Fibroblast of skin of left quadriceps (primary cell): ENCODE data around the gene CFAP69.
"Not testable (repeated sequence)": the region's sequence is repeated elsewhere in the genome, so short reads cannot be mapped to it uniquely, and the experiment has no call there.

Source experiments
- DNase-seq, 2 experiments: peaks; one replicate each; pipeline ENCODE4 v3.0.0-alpha.2; 2013; ENCODE audit warnings: low read depth in 2 of 2

The CFAP69 gene

DNA sequence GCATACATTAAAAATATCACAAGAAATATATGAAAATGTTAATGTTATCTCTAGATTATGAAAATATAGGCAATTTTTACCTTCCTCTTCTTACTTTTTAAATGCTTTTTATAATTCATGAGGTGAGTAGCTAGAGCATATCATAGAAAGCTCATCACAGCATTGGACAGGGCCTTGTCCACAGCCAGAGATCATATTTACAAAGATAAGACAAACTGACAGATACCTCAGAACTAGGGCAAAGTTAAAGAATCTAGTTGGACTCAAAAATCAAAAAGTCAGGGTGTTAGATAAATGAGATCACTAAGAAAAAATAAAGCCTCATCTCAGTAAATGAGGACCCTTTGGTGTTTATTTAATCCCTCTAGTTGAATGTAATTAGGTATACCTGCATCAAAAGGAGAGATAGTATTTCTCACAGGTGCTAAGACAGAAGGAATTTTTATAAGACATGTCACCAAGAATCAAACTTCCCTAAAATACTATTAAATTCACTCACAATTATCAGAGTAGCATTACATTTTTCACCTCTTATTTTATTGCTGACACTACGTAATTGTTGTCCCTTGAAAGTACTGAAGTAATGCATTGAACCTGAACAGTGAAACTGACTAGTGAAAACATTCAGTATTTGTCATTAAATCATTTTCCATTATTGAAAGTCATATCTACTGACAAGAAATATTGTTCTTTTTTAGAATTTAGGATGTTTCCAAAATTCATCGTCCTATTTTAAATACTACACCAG lies 25.6 kb downstream of the CFAP69 start:
- DNase-seq = no peak

DNA sequence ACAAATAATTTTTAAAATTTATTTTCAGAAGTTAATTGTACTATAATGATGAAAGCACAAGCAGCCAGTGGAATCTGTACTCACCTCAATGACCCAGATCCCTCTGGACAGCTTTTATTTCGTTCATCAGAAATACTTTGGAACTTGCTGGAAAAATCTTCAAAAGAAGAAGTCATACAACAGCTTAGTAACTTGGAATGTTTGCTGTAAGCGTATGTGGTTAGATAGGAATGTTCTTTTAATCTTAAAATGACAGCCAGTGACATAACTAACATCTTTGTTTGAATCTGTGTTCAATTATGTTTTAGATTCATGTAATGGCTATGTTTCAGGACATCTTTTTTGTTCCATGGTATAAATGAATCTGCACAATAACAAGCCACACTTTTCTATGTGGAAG lies 26.8 kb downstream of the CFAP69 start:
- peak; percentile 78 to 79 for DNase-seq

- DNase-seq = no peak
Observed at GRCh38 chr7:90272242-90272641, 27.3 kb downstream of the CFAP69 start.

DNA sequence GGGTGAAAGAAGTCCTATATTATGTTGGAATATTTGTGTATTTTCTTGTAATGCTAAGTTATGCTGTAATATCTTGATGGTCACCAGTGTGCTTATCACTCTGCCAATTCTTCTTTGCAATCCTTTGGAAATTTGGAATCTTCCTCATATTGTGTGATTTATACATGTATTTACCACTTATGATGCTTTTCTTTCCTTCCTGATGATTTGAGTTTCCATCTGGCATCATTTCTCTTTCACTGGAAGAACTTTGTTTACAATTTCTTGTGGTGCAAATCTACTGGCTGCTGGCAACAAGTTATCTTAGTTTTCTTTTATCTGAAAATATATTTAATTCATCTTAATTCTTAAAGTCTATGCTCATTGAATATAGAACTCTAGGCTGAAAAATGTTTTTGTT lies 29.2 kb downstream of the CFAP69 start:
- no peak for DNase-seq

- DNase-seq = no peak
Observed at GRCh38 chr7:90276033-90276728, 31.2 kb downstream of the CFAP69 start.

GRCh38 chr7:90288154-90288553 lies 43.2 kb downstream of the CFAP69 start:
- no peak for DNase-seq

DNA sequence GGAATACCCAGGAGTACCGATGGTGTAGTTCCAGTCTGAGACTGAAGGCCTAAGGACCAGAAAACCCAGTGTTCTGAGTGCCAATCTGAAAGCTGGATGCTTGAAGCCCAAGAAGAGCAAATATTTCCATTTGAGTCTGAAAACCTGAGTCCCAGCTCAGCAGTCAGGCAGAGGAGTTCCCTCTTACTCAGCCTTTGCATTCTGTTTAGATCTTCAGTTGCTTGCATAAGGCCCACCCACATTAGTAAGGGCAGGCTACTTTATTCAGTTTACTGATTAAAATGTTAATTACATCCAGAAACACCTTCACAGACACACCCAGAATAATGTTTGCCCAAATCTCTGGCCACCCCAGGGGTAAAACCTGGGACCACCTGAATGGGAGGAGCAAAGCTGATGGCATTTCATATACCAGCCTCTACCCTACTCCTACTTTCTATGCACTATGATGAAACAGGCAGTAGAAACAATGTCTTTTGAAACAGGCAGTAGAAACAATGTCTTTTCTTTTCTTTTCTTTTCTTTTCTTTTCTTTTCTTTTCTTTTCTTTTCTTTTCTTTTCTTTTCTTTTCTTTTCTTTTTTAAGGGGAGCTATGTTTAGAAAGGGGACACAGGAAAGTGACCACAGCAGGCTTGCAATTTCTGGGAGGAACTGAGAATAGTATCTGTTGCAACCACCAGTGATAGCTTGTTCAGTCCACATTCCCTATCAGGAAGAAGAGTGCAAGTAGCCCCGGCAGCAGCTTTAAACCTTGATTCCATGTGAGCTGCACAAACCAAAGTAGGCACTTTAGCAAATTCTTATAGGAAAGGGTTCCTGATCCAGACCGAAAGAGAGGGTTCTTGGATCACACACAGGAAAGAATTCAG lies 45.5 kb downstream of the CFAP69 start:
- no peak for DNase-seq

DNA sequence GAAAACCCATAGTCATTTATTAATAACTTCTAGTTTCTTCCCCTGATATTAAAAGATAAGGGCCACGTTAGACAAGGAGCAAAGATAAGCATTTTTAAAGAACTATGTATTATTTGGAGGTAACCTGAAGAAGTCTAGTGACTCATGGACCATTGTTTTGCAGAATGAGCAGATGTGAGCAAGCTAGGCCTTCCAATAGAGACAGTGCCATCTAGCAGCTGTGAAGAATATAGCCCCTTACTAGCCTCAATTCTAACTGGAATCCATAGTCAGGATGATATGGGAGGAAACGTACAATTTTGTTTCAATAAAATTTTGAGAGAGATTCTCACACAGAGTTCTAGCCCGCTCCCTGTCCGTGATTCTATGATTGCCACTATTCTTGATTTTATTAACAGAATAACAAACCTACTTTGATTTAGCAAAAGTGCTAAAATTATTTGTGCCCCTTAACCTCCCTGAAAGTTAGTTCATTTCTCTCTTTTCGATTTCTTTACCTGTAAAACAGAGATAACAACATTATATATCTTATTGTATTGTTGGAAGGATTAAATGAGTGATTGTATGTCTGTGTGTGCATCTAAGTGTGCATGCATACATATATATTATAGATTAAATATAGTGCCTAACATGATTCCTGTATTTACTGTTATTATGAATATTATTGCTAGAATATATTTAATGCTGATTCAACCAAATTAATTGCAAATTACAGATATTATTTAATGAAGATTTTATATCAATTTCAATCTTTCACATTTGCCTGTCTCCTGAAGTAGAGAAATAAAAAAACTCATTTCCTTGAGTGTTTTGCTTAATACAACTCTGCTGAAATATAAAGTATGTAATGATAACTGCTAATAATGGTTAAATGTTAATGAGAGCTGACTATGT lies 53.4 kb downstream of the CFAP69 start:
- peak; percentile 44 to 49 for DNase-seq

DNA sequence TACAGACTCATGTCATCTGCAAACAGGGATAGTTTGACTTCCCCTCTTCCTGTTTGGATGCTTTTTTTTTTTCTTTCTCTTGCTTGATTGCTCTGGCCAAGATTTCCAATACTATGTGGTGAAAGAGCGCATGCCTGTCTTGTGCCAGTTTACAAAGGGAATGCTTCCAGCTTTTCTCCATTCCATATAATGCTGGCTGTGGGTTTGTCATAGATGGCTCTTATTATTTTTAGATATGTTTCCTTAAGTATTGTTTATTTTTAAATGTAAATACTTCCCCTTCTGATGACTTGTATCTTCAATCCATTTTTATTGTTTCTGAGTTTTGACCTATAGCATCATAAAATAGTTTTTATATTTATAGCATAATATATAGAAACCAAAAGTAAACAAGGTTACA lies 58.3 kb downstream of the CFAP69 start:
- DNase-seq = no peak

- no peak for DNase-seq
Observed at GRCh38 chr7:90309872-90310271, 64.9 kb downstream of the CFAP69 start.

- DNase-seq = no peak
Observed at GRCh38 chr7:90311175-90311574, 66.2 kb downstream of the CFAP69 start.

GRCh38 chr7:90312745-90313144 lies 67.8 kb downstream of the CFAP69 start:
- DNase-seq = no peak

- DNase-seq = no peak
Observed at GRCh38 chr7:90313907-90314306, 68.9 kb downstream of the CFAP69 start.

DNA sequence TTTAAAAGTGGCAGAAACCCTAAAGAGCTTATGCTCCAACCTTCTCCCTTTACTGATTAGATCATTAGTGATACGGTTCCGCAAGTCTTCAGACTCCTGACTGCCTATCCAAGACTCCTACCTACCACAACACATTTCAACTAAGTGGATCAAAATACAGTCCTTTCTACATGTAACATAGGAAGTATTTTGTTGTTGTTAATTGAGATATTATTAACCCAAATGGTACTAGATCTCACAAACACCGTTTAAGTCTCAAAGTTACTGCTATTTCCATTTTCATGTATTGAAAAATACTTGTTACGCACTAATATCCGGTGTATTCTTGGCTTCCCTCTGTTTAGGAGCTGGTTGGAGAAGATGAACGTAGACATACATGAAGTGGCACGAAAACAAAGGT lies 75.0 kb downstream of the CFAP69 start:
- DNase-seq = no peak

DNA sequence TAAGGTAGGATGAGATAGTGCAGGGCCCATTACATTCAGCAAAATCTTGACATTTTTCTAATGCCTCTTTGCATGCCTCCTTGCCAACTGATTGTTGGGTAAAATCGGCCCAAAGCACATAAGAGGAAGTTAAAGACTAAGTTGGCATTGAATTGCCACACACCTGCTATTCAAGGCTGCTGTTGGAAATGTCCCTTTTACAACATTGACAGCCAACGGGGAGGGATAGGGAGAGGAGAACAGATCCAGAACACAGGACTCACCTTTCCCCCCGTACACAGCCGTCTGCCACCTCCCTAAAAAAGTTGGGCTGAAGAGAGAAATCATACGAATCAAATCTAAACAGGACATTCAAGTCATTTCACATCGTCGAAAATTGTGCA lies 75.4 kb downstream of the CFAP69 start:
- no peak for DNase-seq

DNA sequence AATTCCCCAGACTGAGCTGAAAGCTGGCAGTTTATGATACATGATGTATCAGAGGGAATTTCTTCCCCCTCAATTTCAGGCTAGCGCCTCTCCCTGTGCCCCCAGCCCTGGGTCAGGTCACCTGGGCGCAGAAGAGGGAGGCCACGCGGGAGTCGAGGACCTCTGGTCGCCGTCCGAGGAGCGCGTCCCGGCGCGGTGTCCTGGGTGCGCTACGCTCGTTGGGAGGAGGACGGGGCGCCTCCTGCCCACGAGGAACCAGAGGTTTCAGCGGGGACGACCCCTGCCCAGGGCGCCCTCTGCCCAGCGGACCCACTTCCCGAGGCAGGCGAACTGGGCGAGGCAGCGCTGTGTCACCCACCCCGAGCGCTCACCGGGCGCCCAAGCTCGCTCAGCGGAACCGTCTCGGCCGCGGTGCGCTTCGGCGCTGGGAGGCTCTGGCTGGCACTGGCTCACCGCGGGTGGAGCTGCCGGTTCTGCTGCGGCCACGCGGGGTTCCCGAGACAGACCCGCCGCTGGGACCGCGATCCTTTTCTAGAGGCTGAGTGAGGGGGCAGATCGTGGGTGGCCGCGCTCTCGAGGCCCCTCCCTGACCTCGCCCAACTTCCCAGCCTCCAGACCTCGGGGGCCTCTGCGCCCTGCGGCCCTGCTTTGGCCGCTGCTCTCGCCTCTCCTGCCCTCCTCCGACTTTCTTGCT lies 76.0 kb downstream of the CFAP69 start, which contains the start of gene FAM237B:
TSS of gene FAM237B (minus strand) at position 504 of the 694 bp plus-strand sequence. CDS start 1,556 bp downstream, outside the sequence.
- DNase-seq = no peak

DNA sequence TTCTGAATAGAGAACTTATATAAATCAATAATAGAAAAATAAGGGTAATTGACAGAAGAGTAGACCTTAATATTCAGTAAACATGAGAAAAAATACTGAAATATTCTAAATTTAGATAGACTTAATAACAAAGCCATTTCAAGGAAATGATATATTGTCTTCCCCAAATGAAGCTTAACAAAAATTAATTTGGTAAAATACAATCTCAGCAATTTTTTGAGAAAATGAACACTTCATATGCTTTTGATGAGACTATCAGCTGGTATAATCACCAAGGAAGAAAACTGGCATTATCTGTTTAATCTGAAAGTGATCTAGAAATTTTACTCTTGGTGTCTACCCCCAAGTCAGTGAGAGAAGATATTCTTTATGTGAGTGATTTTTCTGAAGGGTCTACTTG lies 77.9 kb downstream of the CFAP69 start:
- no peak for DNase-seq

DNA sequence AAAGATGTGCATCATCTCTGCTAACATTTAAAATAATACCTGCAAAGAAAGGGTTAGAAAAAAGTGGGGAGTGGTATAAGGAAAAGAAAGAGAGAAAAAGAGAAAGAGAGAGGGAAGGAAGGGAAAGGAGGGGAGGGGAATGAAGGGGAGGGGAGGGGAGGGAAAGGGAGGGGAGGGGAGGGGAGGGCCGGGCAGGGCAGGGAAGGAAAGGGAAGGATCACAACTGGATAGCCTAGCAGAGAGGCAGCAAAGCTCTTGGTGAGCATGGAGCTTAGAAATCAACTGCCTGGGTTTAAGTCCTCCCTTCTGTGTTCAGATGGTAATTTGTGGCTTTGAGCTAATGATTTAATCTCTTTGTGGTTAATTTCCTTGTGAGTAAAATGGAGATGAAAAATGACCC lies 81.5 kb downstream of the CFAP69 start:
- DNase-seq = no peak

GRCh38 chr7:90334193-90334843 lies 89.3 kb downstream of the CFAP69 start:
- no peak for DNase-seq

GRCh38 chr7:90334926-90335325 lies 90.0 kb downstream of the CFAP69 start:
- not testable (repeated sequence) for DNase-seq
